ENCODE results near the gene NR2F2.

DNA sequence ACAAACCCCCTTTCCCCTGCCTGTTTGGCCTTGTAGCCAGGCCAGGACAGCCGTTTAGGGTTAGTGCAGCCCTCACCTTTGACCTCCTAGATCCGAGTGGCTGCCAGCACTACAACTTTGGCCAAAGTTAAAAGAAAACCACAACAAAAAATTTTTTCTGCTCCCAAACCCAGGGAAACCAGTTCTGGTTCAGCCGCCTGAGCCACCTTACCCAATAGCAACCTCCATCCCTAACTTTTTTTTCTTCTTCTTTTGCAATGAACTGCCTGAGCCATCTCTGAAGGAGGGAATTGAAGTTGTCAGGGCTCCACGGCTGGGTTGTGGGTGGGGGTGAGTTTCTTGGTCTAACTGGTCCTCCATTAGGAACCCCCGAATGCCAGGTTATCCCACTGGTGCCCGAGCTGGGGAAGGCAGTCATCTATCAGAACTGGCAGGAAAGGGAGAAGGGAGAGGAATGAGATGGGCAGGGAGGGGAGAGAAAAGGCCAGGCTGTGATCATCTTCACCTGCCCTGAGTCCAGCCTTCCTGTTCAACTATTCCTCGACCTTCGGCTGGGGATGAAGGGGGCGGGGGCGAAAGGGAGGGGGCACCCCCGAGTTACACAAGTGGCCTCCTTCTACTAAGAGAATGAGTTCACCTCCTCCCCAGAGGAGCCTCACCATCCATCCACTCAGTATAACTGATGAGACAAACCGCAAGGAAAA, 6.2 kb upstream of the NR2F2 start:
- TF ChIP-seq POLR2AphosphoS5 (IDR thresholded peaks at IDR 0.05; ENCODE audit: low read depth, low read length), result no peak
- TF ChIP-seq TAF1 (IDR thresholded peaks at IDR 0.05; ENCODE audit: low read depth, low read length), result no peak
- TF ChIP-seq PAX5 (IDR thresholded peaks at IDR 0.05; ENCODE audit: insufficient read depth, low read length, severe bottlenecking), result no peak
- no peak for TF ChIP-seq POLR2A (IDR thresholded peaks at IDR 0.05; ENCODE audit: low read depth, low read length)
